ENCODE data around the gene FAM83G. TPM values are rescaled to one million over a fixed set of nuclear protein-coding genes. Genes with fewer than 3 reads are reported as not detected.

FAM83G gene
- total RNA-seq, 1 experiment from 2014 or later = 24.3 TPM

DNA sequence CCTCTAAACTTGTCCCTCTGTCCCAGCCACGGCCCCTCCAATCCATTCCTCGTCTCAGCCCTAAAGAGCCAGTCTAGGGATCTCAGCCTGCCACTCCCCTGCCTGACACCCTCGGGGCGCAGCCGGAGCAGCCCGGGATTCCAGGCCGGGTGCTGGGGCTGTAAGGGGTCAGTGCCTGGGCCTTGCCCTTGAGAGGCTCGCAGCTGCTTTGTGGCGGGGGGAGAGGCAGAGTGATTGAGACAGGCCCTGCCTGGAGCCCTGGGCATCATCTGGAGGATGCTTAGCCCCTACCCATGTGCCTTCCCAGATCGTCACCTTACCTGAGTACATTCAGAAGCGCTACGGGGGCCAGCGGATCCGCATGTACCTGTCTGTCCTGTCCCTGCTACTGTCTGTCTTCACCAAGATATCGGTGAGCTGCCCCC, 44.3 kb downstream of the FAM83G start:
- DNase-seq = peak in 1 of 2 experiments; percentile 52
- peaks cover 11% of the 10 kb centered on the region for H3K4me1 Mint-ChIP-seq (ENCODE audit: low read depth, unreplicated experiment)
- H3K36me3 Mint-ChIP-seq (ENCODE audit: insufficient read depth, unreplicated experiment) = no peaks in the 10 kb centered on the region
- intact Hi-C loops (cut with micrococcal nuclease; ENCODE audit: unreplicated experiment) = loop anchor here (2.0 to 10.0 kb wide), 2 partner anchors 29 to 145 kb away; no protein-coding TSS in a partner anchor
- ChIA-PET POLR2A (no interaction called here), CTCF (interaction anchor here (1.0 to 1.2 kb wide), 4 partner anchors 8 to 63 kb away, joined by 3 to 6 read pairs (median 6); partner anchors contain the start of gene SLC5A10)
- H3K27me3 Mint-ChIP-seq (ENCODE audit: insufficient read depth, unreplicated experiment) = no peaks in the 10 kb centered on the region
- H3K4me1 ChIP-seq = peaks cover 20% of the 10 kb centered on the region
- no peak overlapping the region for H3K27ac Mint-ChIP-seq (ENCODE audit: unreplicated experiment)
- TF ChIP-seq CTCF (IDR thresholded peaks at IDR 0.05; ENCODE audit: insufficient read depth in 1 of 2, low read depth in 1 of 2, low read length in 1 of 2, severe bottlenecking in 1 of 2, unreplicated experiment in 1 of 2) = no peak
- H3K9me3 Mint-ChIP-seq (ENCODE audit: unreplicated experiment) = no peaks in the 10 kb centered on the region
- BruUV-seq (replicated peaks) = no TSS peak
- H3K4me3 ChIP-seq (ENCODE audit: low read depth, low read length) = no peak overlapping the region
- H3K4me3 Mint-ChIP-seq (ENCODE audit: unreplicated experiment) = no peak overlapping the region
- H3K9me3 ChIP-seq = no peaks in the 10 kb centered on the region
- no peaks in the 10 kb centered on the region for H3K36me3 ChIP-seq (ENCODE audit: control insufficient read depth, insufficient read depth, low read length)
- H3K27me3 ChIP-seq (replicated peaks; ENCODE audit: control insufficient read depth, insufficient read depth, low read length) = no peaks in the 10 kb centered on the region

DNA sequence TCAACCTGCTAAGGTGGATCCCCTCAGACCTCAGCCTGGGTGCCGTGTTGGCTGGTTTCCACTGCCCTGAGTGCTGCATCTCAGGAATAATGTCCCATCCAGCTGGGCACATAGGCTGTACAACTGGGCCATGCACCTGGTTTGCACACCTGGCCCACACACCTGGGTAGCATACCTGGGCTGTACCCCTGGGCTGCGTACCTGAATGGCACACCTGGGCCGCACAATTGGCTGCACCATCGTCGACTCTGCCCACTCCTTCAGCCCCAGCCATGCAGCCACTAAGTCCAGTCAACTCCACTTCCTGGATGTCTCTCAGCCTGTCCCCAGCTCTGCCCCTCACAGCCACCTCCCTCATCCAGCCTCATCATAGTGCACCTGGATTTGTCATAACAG, 44.7 kb downstream of the FAM83G start:
- H3K9me3 ChIP-seq = no peaks in the 10 kb centered on the region
- Mint-ChIP-seq H3K27me3 (ENCODE audit: insufficient read depth, unreplicated experiment) (no peaks in the 10 kb centered on the region), H3K9me3 (ENCODE audit: unreplicated experiment) (no peaks in the 10 kb centered on the region), H3K36me3 (ENCODE audit: insufficient read depth, unreplicated experiment) (no peaks in the 10 kb centered on the region), H3K4me1 (ENCODE audit: low read depth, unreplicated experiment) (peaks cover 11% of the 10 kb centered on the region), H3K4me3 (ENCODE audit: unreplicated experiment) (no peak overlapping the region), H3K27ac (ENCODE audit: unreplicated experiment) (no peak overlapping the region)
- H3K36me3 ChIP-seq (ENCODE audit: control insufficient read depth, insufficient read depth, low read length) = no peaks in the 10 kb centered on the region
- no peak overlapping the region for H3K4me3 ChIP-seq (ENCODE audit: low read depth, low read length)
- BruUV-seq (replicated peaks) = no TSS peak
- TF ChIP-seq CTCF (IDR thresholded peaks at IDR 0.05; ENCODE audit: insufficient read depth in 1 of 2, low read depth in 1 of 2, low read length in 1 of 2, severe bottlenecking in 1 of 2, unreplicated experiment in 1 of 2) = no peak
- intact Hi-C loops (cut with micrococcal nuclease; ENCODE audit: unreplicated experiment) = loop anchor here (2.0 to 10.0 kb wide), 2 partner anchors 29 to 145 kb away; no protein-coding TSS in a partner anchor
- ChIA-PET CTCF (no interaction called here), POLR2A (no interaction called here)
- no peaks in the 10 kb centered on the region for H3K27me3 ChIP-seq (replicated peaks; ENCODE audit: control insufficient read depth, insufficient read depth, low read length)
- DNase-seq = no peak
- peaks cover 20% of the 10 kb centered on the region for H3K4me1 ChIP-seq

- BruUV-seq (replicated peaks) = no TSS peak
- Mint-ChIP-seq H3K27ac (ENCODE audit: unreplicated experiment) (no peak overlapping the region), H3K36me3 (ENCODE audit: insufficient read depth, unreplicated experiment) (no peaks in the 10 kb centered on the region), H3K4me3 (ENCODE audit: unreplicated experiment) (no peak overlapping the region), H3K27me3 (ENCODE audit: insufficient read depth, unreplicated experiment) (no peaks in the 10 kb centered on the region), H3K9me3 (ENCODE audit: unreplicated experiment) (no peaks in the 10 kb centered on the region), H3K4me1 (ENCODE audit: low read depth, unreplicated experiment) (peaks cover 11% of the 10 kb centered on the region)
- Histone ChIP-seq H3K36me3 (ENCODE audit: control insufficient read depth, insufficient read depth, low read length) (no peaks in the 10 kb centered on the region), H3K9me3 (no peaks in the 10 kb centered on the region), H3K4me3 (ENCODE audit: low read depth, low read length) (no peak overlapping the region), H3K4me1 (peaks cover 20% of the 10 kb centered on the region), H3K27me3 (replicated peaks; ENCODE audit: control insufficient read depth, insufficient read depth, low read length) (no peaks in the 10 kb centered on the region)
- intact Hi-C loops (cut with micrococcal nuclease; ENCODE audit: unreplicated experiment) = no loop called here
- TF ChIP-seq CTCF (IDR thresholded peaks at IDR 0.05; ENCODE audit: insufficient read depth in 1 of 2, low read depth in 1 of 2, low read length in 1 of 2, severe bottlenecking in 1 of 2, unreplicated experiment in 1 of 2) = no peak
- no peak for DNase-seq
- ChIA-PET POLR2A (no interaction called here), CTCF (no interaction called here)
These were observed 45.3 kb downstream of the FAM83G start for GRCh38 chr17:18959071-18959844.

All from Caco-2 (cell line).